GM21360 (cell line): ENCODE data around the gene PFKP.

Experiments
- ATAC-seq: cut with Tn5 transposase; IDR thresholded peaks from one replicate; pipeline ENCODE4 v1.9.1; 2021; ENCODE audit warnings: mild to moderate bottlenecking, moderate library complexity; ENCODE audit not compliant: unreplicated experiment

Gene PFKP

GRCh38 chr10:3110782-3111620 is 43.7 kb downstream of the PFKP start:
- no peak for ATAC-seq

GRCh38 chr10:3111621-3112163 is 44.3 kb downstream of the PFKP start:
- no peak for ATAC-seq

- ATAC-seq: no peak
These were observed 46.0 kb downstream of the PFKP start for GRCh38 chr10:3113343-3113720.

- ATAC-seq: no peak
These were observed 48.3 kb downstream of the PFKP start for GRCh38 chr10:3115685-3116084.

- ATAC-seq: no peak
These were observed 49.3 kb downstream of the PFKP start for GRCh38 chr10:3116508-3117100.

- no peak for ATAC-seq
These were observed 50.1 kb downstream of the PFKP start for GRCh38 chr10:3117486-3117885.

- no peak for ATAC-seq
These were observed 51.3 kb downstream of the PFKP start for GRCh38 chr10:3118641-3119091.

GRCh38 chr10:3119796-3120459 is 52.6 kb downstream of the PFKP start:
- ATAC-seq: no peak

- no peak for ATAC-seq
These were observed 54.7 kb downstream of the PFKP start for GRCh38 chr10:3122034-3122433.

GRCh38 chr10:3122486-3123205 is 55.3 kb downstream of the PFKP start:
- ATAC-seq: no peak

- no peak for ATAC-seq
These were observed 56.4 kb downstream of the PFKP start for GRCh38 chr10:3123571-3124411.

GRCh38 chr10:3124412-3125175 is 57.2 kb downstream of the PFKP start:
- ATAC-seq: no peak

- ATAC-seq: no peak
These were observed 58.3 kb downstream of the PFKP start for GRCh38 chr10:3125527-3126170.

- no peak for ATAC-seq
These were observed 58.9 kb downstream of the PFKP start for GRCh38 chr10:3126249-3126648.

- ATAC-seq: no peak
These were observed 59.5 kb downstream of the PFKP start for GRCh38 chr10:3126741-3127346.

- no peak for ATAC-seq
These were observed 60.6 kb downstream of the PFKP start for GRCh38 chr10:3127921-3128320.

GRCh38 chr10:3128379-3129130 is 61.2 kb downstream of the PFKP start:
- no peak for ATAC-seq
